GM19397 (cell line): ENCODE results near the gene SFMBT2.
A peak's percentile ranks its signal among the peaks of the same experiment; 100 is the strongest.

Source experiments
- ATAC-seq: cut with Tn5 transposase; IDR thresholded peaks from one replicate; pipeline ENCODE4 v1.9.1; 2021; ENCODE audit warnings: mild to moderate bottlenecking, moderate library complexity; ENCODE audit not compliant: unreplicated experiment

Gene SFMBT2

DNA sequence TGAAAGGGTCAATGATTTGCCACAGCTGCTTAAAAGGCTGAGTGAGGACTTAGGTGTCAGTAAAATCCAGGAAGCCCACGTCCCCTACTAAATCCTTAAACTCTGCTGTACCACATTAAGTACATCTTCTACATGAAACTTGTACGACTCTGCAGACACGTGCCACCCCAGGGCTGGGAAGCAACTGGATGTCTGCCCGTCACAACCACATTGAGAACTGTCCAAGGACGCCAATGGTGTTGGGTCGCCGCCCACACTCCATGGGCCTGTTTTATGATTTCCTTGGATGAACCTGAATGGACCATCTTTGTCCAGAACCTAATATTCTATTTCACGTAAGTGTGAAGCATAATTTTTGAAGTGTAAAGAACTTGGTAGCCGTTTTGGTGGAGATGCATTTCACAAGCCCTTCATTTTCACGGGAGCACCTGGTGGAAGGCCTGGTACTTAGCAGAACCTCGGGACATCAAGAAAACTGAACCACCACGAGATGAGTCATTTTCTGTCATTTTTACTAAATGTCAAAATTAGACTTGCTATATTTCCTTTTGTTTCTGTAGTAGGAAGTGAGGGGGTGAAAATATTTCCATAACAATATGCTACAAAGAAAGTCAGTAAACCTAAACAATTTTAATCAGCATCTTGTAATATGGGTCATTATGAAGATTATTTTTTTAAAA, 134.9 kb downstream of the SFMBT2 start:
- ATAC-seq: no peak

GRCh38 chr10:7274293-7274692, 136.5 kb downstream of the SFMBT2 start:
- no peak for ATAC-seq

DNA sequence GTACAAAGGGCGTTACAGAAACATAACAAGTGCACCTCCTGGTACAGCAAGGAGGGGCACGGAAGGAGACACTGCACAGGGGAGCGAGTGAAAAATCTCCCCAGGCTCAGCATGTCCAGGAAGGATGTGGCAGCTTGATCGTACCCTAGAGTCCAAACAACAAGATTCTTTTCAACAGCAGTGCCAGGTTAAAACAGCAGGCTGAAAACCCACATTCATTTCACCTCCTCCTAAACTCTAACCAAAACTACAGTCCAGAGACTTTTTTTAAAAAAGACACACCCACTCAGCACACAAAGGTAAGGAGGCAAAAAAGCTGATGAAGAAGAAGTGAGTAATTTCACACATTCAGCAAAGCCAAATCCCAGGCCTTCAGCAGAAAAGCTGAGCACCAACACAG, 138.8 kb downstream of the SFMBT2 start:
- ATAC-seq: no peak

DNA sequence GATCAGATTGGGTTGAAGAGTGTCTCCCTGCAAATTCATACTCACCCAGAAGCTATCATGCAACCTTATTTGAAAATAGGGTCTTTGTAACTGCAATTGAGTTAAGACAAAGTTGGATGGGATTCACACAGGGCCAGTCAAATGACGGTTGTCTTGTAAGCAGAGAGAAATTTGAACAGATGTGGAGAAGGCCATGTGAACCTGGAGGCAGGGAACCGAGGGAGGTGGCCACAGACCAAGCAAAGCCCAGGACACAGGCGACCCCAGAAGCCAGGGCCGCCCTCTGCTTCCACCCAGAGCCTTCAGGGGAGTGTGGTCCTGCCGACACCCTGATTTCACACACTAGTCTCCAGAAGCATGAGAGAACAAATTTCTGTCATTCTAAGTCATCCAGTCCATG, 140.8 kb downstream of the SFMBT2 start:
- no peak for ATAC-seq

GRCh38 chr10:7267142-7267541, 143.7 kb downstream of the SFMBT2 start:
- ATAC-seq: no peak

GRCh38 chr10:7265396-7266123, 145.3 kb downstream of the SFMBT2 start:
- no peak for ATAC-seq

GRCh38 chr10:7264313-7264756, 146.5 kb downstream of the SFMBT2 start:
- no peak for ATAC-seq

GRCh38 chr10:7263616-7264015, 147.2 kb downstream of the SFMBT2 start:
- ATAC-seq: no peak

- ATAC-seq: no peak
Measured at GRCh38 chr10:7261351-7261750, 149.5 kb downstream of the SFMBT2 start.

DNA sequence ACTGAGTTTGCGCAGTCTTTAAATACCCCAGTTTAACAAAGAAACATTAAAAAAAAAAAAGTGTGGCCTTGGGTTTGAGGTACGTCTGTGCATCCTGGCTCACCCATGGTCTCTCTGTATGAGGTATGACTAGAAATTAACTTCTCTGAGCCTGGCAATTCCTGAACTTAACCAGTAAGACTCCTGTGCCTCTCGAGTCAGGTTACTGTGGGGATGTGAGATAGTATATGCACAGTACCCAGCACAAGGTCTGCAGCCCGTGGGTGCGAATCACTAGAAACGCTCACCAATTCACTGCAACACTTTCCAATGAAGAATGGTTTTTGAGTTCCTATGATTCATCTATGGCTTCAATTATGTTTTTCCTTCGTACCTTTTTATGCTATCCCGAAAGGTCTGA, 149.9 kb downstream of the SFMBT2 start:
- no peak for ATAC-seq

GRCh38 chr10:7260412-7260900, 150.4 kb downstream of the SFMBT2 start:
- no peak for ATAC-seq

DNA sequence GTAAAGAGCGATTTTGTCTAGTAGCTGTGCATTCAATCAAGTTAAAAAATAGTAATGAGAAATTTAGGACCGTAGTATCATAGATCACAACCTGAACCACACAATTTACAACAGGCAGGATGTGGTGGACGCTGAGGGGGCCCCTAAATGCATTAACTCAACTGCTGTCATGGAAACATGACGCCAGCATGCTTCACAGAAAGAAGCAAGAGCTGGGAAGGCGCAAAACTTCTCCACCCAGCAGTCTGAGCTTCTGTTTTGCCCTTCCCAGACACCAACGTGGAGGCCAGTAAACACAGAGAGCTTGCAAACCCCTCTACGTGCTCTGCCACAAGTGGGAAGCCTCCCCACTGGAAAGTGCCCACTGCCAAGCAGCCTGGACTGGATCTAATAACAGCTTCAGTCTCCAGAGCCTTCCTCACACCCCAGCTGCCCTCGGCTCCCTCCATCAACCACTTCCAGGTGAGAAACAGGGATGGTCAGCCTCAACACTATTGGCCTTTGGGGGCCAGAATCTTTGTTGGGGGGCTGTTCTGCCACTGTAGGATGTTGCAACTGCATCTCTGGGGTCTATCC, 151.8 kb downstream of the SFMBT2 start:
- ATAC-seq: peak; percentile 53

DNA sequence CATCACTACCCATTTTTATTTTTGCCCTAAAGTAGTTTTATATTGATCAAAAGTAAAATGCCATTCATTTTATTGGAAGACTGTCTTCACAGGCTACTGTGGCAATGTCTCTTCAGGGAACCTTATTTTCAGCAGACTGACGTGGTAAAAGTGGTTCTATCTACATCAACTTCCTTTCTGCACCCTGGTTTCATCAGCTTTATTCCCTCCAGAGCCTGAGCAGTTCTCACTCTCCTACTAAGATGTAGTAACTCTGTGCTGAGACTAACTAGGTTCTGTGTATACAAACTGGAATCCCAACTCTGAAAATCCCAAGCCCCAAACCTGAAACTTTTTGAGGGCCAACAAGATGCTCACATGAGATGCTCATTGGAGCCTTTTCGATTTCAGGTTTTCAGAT, 155.3 kb downstream of the SFMBT2 start:
- ATAC-seq: no peak

GRCh38 chr10:7251696-7252465, 159.0 kb downstream of the SFMBT2 start:
- no peak for ATAC-seq

- no peak for ATAC-seq
Measured at GRCh38 chr10:7250236-7250635, 160.6 kb downstream of the SFMBT2 start.

DNA sequence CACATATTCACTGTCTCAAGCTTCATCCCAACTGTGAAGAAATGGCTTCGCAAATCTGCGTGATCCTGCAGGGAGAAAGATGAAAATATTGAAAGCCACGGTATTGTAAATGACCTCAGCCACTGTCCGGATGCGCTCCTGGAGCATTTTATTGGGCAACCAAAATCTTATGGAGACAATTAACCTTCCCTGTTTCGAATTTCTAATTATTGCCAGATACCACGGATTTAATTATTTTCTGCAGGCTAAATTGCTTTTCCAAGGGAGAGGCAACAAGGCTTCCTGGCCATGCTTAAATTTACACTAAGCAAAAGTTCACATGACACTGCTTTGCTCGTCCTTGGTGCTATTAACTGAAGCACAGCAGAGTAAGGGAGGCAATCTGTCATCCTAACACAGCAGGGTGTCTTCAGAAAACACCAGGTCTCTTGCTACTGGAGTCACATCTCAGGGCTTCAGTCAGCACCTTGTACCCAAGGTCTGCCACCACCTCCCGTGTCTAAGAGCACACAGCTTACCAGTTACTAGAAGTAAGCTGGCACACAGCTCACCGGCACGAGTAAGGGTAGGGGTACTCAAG, 162.2 kb downstream of the SFMBT2 start:
- ATAC-seq: no peak

DNA sequence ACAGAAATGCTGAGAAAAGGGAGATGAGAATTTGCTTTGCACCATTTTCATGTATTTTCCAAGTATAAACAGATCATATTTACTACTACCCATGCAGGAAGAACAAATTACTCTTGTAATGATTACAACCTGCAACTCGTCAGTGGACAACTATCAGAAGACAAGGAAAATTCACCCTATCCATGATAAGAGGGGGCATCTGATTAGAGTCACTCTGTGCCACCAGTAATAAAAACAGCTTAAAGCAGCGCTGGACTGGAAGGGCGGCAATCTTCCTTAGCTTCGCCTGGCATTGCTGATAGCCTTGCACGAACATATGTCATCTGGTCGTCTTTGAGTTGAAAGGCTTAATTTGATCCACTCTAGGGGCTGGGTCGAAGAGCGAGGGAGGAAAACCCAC, 162.7 kb downstream of the SFMBT2 start:
- no peak for ATAC-seq

DNA sequence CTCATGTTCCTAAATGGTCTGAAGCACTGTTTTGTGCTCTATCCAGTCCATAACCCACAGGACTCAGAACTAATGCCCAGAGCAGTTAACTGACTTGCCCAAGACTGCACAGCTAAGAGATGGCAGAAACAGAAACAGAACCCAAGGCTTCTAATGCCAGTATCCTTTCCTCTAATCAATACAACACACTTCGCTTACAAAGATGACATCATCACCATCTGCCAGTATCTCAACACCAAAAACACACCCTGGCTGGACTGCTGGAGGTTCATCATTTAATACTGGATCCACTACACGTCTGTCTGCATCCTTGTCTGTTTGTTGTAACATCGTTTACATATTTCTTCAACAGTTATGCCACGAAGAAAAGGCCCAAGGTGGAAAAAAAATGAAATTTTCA, 165.3 kb downstream of the SFMBT2 start:
- no peak for ATAC-seq

DNA sequence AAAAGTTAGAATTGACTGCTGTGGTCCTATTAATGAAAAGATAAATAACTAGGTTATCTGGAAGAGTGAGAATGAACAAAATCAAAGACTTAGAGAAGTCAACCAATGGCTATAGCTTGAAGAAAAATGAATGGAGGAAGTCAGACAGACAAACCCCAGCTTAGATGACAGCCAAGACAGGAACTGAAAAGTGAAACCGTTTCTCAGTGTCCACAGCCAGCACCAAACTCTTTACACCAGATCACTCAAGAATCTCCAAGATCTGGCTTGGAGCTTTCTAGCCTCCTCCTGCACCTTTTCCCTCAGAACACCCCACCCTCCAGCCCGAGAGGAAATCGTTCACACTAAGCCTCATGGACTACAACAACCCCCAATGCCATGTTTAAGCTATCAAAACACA, 167.0 kb downstream of the SFMBT2 start:
- peak; percentile 77 for ATAC-seq

DNA sequence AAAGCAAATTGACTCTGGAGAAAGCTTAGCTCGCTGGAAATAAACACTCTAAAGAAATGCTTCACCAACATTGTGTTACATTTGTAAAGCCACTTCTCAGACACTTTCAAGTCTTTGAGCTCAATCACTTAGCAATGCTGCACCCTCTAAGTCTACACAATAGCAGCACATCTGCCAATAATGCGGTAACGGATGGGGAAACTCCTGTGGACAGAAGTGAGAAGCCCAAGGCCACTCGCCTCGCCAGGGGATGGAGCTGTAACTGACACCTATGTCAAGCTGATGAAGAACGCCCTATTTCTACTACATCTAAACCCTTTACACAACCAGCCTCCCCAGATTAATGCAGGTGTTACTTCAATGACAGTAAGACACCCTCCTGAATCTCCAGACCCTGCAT, 167.7 kb downstream of the SFMBT2 start:
- no peak for ATAC-seq
